HG03558 (cell line): ENCODE results near the gene ZNF273.

ENCODE experiments used
- ATAC-seq: cut with Tn5 transposase; IDR thresholded peaks from one replicate; pipeline ENCODE4 v1.9.1; 2021; ENCODE audit warnings: moderate number of reproducible peaks; ENCODE audit not compliant: unreplicated experiment; ENCODE audit errors: extremely low read depth

Gene ZNF273

DNA sequence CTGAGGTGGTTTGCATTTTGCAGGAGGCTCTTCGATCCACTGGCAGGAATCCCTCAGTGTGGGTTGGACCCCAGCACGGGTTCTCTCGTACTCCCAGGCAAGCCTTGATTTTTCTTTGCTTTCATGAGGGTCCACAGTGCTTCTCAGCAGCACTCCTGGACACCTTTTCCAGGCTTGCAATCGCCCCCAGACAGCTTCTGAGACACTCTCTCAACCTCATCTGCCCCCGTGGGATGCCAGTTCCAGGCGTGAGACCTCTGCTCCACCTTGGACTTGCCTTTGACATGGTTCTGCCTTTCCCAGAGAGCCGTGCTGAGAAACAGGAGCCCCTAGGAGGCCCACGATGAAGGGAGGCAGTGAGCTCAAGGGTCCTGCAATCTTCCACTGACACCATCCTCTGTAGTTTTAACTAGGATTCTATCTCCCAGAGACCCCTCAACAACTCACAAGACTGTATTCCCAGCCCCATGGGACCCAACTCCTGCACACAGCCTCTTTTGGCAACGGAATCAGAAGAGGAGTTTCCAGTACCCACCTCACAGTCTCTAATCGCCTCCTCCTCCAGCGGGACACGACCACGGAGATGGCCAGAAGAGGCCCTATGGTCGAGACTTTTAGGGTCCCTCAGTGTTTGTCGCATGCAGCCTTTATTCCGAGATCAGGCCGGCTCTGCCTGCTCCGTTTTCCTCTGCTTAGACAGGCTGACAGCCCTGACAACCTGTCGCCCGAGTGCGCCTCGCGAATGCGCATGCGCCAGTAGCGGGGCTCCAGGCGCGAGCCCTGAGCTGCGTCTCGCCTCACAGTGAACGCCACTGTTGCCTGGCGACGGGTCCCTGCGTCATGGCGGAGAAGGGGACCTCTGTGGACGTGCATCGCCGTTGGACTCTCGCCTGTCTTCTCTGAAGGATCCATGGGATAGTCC lies 26.0 kb upstream of the ZNF273 start:
- ATAC-seq: no peak

DNA sequence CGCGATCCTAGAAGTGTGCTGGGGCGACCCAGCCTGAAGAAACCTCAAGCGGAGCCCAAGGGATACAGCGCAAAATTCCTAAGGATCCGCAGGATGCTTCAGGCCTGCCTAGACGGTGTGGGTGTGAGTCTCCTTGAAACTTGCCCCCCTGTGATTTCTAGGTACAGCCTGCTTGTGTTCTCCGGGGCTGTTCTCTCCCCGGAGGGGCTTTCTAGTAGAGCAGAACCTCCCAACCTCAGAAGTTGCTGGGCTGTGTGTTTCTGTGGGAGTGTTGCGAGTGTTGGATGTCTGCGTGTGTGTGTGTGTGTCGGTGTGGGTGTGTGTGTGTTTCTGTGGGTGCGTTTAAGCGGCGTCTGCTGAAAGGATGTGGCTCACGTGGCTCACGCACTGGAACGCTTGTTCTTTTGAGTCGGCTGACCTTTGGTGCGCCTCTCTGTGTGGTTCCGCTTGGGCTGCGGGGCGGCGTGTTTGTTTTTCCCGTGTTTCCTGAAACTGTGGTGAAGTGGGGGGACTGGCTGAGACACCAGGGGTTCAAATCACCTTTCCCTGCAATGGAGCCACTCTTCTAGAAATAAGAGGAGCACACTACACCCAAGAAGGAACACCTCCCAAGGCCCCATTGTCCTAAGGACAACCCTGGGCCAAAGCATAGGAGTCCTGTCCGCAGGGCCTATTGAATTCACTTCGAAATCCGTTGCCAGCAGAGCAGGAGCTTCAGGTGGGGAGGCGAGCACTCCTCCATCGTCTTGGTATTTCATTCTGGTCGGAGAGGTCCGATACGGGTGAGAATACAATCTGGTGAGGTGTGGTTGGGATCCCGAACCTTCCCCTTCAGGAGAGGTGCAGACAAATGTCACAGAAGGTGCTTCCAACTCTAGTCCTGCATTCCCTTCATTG lies 25.1 kb upstream of the ZNF273 start:
- no peak for ATAC-seq

DNA sequence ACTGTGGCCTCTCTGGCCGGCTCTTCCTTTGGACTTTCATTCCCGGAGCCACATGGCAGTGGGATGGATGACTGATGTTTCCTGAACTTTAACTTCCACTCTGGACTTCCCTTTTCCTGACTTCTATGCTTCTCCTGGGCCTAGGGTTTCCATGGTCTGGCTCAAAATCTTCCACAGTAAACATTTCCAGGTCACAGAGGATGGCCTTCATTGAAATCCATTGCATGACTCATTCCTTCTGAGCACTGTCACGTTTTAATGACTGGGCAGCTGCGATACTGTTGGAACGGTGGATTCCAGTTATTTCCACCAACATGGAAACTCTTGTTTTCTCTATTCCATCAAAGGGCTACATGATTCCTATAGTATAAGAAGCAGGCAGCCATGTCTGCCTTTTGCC lies 24.4 kb upstream of the ZNF273 start:
- ATAC-seq: no peak

DNA sequence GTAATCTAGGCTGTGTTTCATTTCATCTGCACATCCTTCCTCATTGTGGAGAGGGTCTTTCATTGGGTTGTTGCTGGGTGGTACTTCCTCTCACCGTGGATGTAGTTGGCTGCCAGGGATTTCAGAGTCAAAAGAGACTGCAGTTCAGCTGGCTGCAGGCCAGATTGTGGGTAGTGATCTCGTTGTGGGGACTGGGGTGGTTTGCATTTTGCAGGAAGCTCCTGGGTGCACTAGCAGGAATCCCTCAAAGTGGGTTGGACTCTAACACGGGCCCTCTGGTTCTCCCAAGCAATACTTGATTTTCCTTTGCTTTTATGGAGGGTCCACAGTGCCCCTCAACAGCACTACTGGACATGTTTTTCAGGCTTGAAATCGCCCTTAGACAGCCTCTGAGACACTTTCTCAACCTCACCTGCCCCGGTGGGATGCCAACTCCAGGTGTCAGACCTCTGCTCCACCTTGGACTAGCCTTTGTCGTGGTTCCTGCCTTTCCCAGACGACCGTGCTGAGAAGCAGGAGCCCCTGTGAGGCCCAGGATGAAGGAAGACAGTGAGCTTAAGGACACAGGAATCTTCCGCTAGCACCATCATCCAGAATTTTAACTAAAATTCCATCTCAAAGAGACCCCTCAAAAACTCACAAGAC lies 23.9 kb upstream of the ZNF273 start:
- ATAC-seq: no peak

DNA sequence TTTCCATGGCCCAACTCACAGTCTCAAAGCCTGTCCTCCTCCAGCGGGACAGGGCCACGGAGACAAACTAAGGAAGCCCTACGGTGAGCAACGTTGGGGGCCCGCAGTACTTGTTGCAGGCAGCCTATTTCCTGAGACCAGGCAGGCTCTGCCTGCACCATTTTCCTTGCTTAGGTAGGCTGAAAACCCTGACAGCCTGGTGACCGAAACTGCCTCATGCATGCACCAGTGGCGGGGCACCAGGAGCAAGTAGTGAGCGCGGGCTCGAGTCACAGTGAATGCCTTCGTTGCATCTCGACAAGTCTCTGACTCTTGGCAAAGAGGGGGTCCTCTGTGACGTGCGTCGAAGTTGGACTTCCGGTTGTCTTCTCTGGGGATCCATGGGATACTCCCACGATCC lies 23.3 kb upstream of the ZNF273 start:
- ATAC-seq: no peak

DNA sequence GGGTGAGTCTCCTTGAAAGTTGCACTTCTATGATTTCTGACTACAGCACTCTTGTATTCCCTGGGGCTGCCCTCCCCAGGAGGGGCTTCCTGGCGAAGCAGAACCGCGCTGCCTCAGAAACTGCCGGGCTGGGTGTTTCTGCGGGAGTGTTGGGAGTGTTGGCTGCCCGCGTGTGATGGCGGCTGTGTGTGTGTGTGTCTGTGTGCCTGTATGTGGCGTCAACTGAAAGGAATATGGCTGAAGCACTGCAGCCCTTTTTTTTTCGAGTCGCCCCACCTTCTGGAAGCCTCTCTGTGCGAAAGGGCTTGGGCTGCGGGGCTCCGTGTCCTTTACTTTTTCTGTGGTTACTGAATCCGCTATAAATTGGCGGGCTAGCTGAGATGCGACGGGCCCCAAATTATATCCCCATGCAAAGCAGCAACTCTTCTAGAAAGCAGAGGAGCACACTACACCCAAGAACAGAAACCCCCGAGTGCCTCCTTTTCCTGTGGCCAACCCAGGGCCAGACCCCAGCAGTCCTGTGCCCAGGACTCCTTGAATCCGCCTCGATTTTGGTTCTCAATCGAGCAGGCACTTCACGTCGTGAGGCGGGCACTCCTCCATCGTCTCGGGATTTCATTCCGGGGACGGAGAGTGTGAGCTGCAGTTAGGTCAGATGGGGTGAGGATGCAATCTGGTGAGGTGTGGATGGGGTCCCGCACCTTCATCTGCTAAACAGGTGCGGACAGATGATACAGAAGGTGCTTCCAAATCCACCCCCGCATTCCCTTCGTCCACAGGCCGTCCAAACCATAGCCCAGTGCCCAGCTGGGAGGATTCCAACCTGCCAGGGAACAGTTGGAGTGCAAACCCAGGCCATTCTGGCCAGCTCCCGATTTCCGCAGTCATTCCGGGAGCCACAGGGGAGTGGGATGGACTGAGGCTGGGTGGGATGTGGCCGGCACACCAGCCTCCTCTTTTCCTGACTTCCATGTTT lies 22.5 kb upstream of the ZNF273 start:
- ATAC-seq: no peak

DNA sequence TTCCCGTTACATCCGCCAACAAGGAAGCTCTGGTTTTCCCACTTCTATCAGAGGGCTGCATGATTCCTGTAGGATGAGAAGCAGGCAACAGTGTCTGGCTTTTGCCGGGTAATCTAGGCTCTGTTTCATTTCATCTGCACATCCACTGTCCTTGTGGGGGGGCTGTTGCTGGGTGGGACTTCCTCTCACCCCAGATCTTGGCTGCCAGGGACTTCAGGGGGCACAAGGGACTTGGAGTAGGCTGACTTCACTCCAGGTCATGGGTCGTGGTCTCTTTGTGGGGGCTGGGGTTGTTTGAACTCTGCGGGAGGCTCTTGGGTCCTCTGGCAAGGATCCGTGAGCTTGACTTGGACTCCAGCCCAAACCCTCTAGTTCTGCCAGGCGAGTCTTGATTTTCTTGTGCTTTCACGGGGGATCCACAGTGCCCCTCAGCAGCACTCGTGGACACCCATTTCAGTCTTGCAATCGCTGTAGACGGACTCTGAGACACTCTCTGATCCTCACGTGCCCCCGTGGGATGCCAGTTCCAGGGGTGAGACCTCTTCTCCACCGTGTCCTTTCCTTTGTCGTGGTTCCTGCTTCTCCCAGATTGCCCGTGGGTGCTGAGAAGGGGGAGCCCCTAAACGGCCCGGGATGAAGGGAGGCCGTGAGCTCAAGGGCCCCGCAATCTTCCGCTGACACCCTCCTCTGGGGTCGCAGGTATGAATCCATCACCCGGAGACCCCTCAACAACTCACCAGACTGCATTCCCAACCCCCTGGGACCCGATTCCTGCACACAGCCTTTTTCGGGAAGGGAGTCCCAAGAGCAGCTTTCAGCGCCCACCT lies 21.4 kb upstream of the ZNF273 start:
- ATAC-seq: no peak

DNA sequence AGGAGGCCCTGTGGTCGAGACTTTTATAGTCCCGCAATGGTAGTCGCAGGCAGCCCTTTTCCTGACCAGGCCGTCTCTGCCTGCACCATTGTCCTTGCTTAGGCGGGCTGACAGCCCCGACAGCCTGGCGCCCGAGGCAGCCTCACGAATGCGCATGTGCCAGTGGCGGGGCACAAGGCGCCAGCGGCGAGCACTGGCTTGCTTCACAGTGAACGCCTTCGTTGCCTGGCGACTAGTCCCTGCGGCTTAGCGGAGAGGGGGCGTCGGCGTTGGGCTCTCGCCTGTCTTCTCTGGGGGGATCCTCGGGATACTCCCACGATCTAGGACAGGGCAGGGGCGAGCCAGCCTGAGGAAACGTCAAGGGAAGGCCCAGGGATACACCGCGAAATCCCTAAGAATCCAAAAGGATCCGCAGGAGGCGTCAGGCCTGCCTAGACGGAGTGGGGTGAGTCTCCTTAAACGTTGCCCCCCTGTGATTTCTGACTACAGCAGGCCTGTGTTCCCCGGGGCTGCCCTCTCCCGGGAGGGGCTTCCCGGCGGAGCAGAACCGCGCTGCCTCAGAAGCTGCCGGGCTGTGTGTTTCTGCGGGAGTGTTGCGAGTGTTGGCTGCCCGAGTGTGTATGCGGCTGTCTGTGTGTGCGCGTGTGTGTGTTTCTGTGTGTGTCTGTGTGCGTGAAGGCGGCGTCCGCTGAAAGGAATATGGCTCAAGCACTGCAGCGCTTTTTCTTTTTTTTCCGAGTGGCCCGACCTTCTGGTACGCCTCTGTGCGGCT lies 20.5 kb upstream of the ZNF273 start:
- no peak for ATAC-seq

DNA sequence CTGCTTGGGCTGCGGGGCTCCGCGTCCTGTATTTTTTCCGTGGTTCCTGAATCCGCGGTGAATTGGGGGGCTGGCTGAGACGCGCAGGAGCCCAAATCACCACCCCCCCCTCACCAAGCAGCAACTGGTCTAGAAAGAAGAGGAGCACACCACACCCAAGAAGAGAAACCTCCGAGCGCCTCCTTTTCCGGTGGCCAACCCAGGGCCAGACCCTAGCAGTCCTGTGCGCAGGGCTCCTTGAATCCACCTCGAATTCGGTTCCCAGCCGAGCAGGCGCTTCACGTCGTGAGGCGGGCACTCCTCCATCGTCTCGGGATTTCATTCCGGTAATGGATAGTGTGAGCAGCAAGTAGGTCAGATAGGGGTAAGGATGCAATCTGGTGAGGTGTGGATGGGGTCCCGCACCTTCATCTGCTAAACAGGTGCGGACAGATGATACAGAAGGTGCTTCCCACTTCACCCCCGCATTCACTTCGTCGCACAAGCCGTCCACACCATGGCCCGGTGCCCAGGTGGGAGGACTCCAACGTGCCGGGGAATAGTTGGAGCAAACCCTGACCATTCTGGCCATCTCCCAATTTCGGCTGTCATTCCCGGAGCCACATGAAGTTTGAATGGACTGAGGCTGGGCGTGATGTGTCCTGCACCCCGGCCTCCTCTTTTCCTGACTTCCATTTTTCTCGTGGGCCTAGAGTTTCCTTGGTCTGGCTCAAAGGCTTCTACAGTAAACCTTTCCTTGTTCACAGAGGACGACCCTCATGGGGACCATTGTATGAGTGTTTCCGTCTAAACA lies 19.8 kb upstream of the ZNF273 start:
- no peak for ATAC-seq

DNA sequence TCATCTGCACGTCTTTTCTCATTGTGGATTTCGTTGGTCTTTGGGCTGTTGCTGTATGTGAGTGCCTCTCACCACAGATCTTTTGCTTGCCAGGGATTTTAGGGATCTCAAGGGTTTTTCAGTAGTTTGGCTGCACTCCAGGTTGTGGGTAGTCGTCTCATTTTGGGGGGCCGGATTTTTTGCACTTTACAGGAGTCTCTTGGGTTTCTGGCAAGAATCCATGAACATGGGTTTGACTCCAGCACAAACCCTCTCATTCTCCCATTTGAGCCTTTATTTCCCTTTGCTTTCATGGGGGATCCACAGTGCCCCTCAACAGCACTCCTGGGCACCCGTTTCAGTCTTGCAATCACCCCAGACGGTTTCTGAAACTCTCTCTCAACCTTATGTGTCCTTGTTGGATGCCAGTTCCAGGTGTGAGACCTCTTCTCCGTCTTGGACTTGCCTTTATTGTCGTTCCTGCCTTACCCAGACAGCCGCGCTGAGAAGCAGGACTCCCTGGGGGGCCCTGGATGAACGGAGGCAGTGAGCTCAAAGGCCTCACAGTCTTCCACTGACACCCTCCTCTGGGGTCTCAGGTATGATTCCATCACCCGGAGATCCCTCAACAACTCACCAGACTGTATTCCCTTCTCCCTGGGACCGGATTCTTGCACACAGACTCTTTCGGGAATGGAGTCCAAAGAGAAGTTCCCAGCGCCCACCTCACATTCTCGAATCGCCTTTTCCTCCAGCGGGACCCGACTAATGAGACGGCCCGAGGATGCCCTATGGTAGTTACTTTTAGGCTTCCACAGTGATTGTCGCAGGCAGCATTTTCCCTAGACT lies 18.8 kb upstream of the ZNF273 start:
- no peak for ATAC-seq

DNA sequence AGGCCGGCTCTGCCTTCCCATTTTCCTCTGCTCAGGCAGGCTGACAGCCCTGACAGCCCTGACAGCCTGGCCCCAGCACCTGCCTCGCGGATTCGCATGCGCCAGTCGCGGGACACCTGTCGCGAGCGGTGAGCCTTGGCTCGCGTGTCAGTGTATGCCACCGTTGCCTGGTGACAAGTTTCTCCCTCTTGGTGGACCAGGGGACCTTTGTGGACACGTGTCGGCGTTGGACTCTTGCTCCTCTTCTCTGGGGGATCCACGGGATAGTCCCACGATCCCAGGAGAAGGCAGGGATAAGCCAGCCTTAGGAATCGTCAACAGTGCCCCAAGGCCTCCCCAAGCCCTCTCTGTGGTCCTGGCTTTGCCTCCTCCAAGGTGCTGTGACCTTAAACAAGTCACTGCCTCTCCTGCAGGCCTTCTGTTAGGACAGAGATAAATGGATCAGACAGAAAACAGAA lies 18.1 kb upstream of the ZNF273 start:
- ATAC-seq: no peak

DNA sequence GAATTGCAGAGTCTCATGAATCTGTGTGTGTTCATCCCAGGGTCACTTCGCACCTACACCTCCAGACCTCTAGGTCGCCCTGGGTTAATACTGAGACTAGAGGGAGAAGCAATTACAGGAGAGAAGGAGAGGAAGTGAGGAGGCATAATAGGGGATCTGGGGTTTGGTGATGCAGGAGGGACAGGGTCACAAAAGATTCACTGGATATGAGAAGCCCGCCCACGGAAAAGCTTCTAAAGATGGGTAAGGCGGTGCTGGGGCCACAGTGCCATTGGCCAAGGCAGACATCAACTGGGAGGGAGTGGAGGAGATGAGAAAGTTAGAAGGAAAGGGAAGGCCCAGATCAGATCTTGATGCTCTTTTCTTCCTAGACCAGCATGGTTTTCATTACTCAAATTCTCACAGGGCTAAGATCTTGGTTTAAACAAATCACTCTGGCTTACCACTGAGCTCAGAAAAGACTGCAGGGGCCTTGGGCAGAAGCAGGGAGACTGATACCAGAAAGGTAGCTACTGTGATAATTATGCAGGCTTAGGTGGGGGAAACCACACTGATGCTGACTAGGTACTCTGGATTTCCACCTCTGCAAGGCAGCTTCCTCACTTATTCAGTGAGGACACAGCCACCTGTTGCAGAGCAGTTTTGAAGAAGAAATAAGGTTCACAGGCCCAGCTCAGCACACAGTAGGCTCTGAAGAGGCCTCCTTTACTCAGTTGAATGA lies 17.4 kb upstream of the ZNF273 start:
- ATAC-seq: no peak

DNA sequence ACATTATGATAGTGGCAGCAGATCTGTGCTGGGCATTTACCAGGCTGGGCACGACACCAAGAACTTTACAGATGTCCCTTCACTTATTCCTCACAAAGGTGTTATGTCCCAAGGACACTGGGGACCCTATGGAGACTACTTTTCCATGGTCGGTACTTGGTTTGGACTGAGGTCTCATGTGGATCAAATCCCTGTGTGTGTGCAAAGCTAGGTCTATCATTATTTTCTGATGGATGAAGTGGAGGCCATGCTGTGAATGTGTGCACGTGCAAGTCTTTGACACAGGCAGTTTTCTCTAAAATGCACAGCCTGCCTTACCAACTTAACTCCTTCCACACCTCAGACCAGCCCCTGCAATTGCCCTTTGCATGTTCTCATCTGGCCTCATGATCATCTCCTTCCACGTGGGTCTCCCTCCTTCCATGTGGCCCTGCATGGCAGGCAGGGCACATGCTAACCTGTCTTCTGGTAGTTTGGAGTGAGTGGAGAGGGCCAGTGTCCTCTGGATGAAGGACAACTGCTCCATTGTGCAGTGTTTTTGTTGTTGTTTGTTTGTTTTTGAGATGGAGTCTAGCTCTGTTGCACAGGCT lies 16.0 kb upstream of the ZNF273 start:
- ATAC-seq: no peak

DNA sequence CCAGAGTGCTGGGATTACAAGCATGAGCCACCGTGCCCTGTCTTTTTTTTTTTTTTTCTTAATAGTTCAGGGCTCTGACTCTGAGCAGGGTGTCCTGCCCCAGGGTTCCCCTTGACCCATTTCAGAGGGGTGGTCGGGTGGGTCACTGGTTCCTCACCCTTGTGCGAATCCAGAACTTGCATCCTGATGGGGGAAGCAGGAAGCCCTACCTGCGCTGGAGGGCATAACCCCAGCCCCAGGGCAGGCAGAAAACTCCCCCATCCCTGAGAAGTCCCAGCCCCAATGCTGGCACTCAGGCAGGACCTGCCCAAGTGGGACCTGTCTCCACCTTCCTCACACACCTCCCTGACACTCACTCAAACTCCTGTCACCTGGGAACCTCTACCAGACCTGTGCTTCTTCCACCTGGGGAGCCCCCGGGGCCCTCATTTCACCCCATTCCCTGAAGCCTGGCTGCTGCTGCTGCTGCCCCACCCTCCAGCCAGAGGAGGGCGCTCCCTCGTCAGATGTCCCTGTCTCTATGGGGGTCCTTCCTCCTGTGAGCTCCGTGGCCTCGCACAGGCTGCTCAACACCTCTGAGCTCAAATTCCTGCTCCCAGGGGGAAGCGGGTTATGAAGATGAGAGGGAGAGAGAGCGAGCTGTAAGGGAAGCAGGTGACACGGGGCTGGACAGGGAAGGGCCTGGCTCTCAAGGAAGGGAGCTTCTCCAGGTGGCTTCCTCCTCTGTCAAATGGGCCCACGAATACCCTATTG lies 15.1 kb upstream of the ZNF273 start:
- ATAC-seq: no peak

DNA sequence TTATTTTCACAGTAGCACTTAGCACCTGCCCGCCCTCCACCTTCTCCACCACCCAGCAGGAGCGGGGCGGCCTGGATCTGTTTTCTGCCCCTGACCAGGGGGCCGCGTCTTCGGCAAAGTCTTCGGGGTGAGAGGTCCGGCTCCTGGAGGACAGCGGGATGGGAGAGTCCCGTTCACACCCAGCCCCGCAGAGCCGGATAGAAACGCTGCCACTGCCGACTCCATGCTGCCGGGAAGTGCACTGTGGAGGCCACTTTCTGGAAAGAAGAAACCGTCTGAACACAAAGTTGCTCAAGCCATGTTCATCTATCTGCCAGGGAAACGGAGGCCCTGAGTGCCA lies 14.5 kb upstream of the ZNF273 start:
- ATAC-seq: no peak
